Measurements from ENCODE around the gene EGFL7.

EGFL7 gene

GRCh38 chr9:136662326-136662655 lies 425 bp upstream of the EGFL7 start:
- TF ChIP-seq CTCF (IDR thresholded peaks at IDR 0.05; ENCODE audit: control insufficient read depth, insufficient read depth, low read depth, low read length, missing control alignments), result no peak
- no peak for DNase-seq (ENCODE audit: low read depth)
- no peak overlapping the region for H3K4me3 ChIP-seq (ENCODE audit: control insufficient read depth, low read depth, low read length)

GRCh38 chr9:136664000-136664915 lies 1.5 kb downstream of the EGFL7 start:
- no peak overlapping the region for H3K4me3 ChIP-seq (ENCODE audit: control insufficient read depth, low read depth, low read length)
- no peak for DNase-seq (ENCODE audit: low read depth)
- no peak for TF ChIP-seq CTCF (IDR thresholded peaks at IDR 0.05; ENCODE audit: control insufficient read depth, insufficient read depth, low read depth, low read length, missing control alignments)

GRCh38 chr9:136665111-136665703 lies 2.5 kb downstream of the EGFL7 start:
- no peak for DNase-seq (ENCODE audit: low read depth)
- no peak for TF ChIP-seq CTCF (IDR thresholded peaks at IDR 0.05; ENCODE audit: control insufficient read depth, insufficient read depth, low read depth, low read length, missing control alignments)
- peak overlapping the region; percentile 23 for H3K4me3 ChIP-seq (ENCODE audit: control insufficient read depth, low read depth, low read length)

- H3K4me3 ChIP-seq (ENCODE audit: control insufficient read depth, low read depth, low read length), result peak overlapping the region; percentile 23
- TF ChIP-seq CTCF (IDR thresholded peaks at IDR 0.05; ENCODE audit: control insufficient read depth, insufficient read depth, low read depth, low read length, missing control alignments), result peak; percentile 9
- DNase-seq (ENCODE audit: low read depth), result no peak
Measured at GRCh38 chr9:136665704-136666371, 3.1 kb downstream of the EGFL7 start.

- no peak overlapping the region for H3K4me3 ChIP-seq (ENCODE audit: control insufficient read depth, low read depth, low read length)
- DNase-seq (ENCODE audit: low read depth), result no peak
- TF ChIP-seq CTCF (IDR thresholded peaks at IDR 0.05; ENCODE audit: control insufficient read depth, insufficient read depth, low read depth, low read length, missing control alignments), result no peak
Measured at GRCh38 chr9:136666372-136667213, 3.9 kb downstream of the EGFL7 start.

Data from AG09309 (cell line).